ENCODE measurements around the gene OR10G2. TPM values are rescaled to one million over a fixed set of nuclear protein-coding genes. Genes with fewer than 3 reads are reported as not detected.

OR10G2 gene, protein sequence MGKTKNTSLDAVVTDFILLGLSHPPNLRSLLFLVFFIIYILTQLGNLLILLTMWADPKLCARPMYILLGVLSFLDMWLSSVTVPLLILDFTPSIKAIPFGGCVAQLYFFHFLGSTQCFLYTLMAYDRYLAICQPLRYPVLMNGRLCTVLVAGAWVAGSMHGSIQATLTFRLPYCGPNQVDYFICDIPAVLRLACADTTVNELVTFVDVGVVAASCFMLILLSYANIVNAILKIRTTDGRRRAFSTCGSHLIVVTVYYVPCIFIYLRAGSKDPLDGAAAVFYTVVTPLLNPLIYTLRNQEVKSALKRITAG
- total RNA-seq = not detected
- 0.43 TPM for polyA plus RNA-seq (2013, experiment 1 of 2)
- 0.38 TPM for polyA plus RNA-seq (2013, experiment 2 of 2)
- 0 to 0.19 (median 0) reads per million in 172 experiments for total RNA-seq

DNA sequence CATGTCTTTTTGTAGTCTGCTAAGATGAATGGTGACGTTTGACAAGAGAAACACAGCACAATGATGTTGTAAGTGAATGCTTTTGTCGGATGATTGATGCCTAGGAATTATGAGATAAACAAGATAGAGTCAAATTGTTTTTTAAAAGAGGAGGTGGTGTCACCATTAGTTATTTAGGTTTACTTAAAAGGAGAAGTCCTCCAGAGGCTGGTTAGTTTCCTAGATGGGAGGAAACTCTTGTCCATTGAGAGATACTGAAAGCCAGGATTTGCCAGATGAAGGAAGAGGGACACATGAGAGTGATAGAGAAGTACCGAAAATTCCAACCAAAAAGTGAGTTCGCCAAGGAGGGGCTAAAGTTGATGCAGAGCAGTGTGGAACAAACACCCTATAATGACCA lies at the start of gene OR10G2:
Gene OR10G2, minus strand, starts transcription at position 101 of the 400 bp plus-strand sequence. Its CDS starts 98 bp downstream, at position 3.
- Mint-ChIP-seq H3K4me1 (ENCODE audit: low read depth) (no peaks in the 10 kb centered on the region), H3K36me3 (ENCODE audit: low read depth) (no peaks in the 10 kb centered on the region), H3K4me3 (no peak within 1 kb of the TSS), H3K9me3 (no peaks in the 10 kb centered on the region), H3K27ac (no peak within 1 kb of the TSS), H3K27me3 (peaks cover 22% of the 10 kb centered on the region)
- TF ChIP-seq, protein P1, sequence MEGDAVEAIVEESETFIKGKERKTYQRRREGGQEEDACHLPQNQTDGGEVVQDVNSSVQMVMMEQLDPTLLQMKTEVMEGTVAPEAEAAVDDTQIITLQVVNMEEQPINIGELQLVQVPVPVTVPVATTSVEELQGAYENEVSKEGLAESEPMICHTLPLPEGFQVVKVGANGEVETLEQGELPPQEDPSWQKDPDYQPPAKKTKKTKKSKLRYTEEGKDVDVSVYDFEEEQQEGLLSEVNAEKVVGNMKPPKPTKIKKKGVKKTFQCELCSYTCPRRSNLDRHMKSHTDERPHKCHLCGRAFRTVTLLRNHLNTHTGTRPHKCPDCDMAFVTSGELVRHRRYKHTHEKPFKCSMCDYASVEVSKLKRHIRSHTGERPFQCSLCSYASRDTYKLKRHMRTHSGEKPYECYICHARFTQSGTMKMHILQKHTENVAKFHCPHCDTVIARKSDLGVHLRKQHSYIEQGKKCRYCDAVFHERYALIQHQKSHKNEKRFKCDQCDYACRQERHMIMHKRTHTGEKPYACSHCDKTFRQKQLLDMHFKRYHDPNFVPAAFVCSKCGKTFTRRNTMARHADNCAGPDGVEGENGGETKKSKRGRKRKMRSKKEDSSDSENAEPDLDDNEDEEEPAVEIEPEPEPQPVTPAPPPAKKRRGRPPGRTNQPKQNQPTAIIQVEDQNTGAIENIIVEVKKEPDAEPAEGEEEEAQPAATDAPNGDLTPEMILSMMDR (IDR thresholded peaks at IDR 0.05) = no peak
- Histone ChIP-seq H3K4me1 (ENCODE audit: insufficient read depth, low read length) (no peaks in the 10 kb centered on the region), H3K4me3 (ENCODE audit: low read length) (no peak within 1 kb of the TSS), H3K27me3 (ENCODE audit: control insufficient read depth in 1 of 2, insufficient read depth in 2 of 2, low read length in 2 of 2) (peaks cover 2 to 4% of the 10 kb centered on the region in 2 experiments), H3K9me3 (ENCODE audit: control insufficient read depth in 1 of 2, insufficient read depth in 1 of 2, low read length in 2 of 2) (no peaks in the 10 kb centered on the region), H3K27ac (ENCODE audit: low read depth in 1 of 2, low read length in 2 of 2) (no peak within 1 kb of the TSS), H3K36me3 (ENCODE audit: insufficient read depth, low read length) (no peaks in the 10 kb centered on the region)
- intact Hi-C loops (cut with DNase I, micrococcal nuclease) = no loop called here
- CTCF ChIA-PET = no interaction called here
- no peak for DNase-seq
- POLR2A ChIA-PET = no interaction called here
- no peak for ATAC-seq (ENCODE audit: poor library complexity)

DNA sequence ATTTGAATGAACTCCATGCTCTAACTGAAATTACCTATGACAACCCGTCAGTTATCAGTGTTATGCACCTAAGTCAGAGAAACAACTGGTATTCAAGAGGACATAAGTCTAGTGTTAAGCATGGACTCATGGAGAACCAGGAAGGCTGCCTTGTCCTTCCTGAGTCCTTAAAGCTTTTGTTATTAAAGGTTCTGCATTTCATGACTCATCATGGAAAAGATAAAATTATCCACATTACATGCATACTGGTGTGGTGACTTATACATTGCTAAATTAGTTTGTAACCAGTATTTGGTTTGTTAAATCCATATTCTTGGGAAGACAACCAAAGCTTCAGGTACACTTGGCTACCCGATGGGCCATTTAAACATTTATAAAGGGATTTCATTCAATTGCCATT lies 45.3 kb upstream of the OR10G2 start:
- POLR2A ChIA-PET = no interaction called here
- TF ChIP-seq, protein P1 (IDR thresholded peaks at IDR 0.05) = no peak
- peaks cover 6 to 12% of the 10 kb centered on the region in 2 experiments for H3K9me3 ChIP-seq (ENCODE audit: control insufficient read depth in 1 of 2, insufficient read depth in 1 of 2, low read length in 2 of 2)
- H3K4me3 ChIP-seq (ENCODE audit: low read length) = no peak overlapping the region
- no peak overlapping the region for H3K27ac ChIP-seq (ENCODE audit: low read depth in 1 of 2, low read length in 2 of 2)
- ATAC-seq (ENCODE audit: poor library complexity) = no peak
- Mint-ChIP-seq H3K4me1 (ENCODE audit: low read depth) (no peaks in the 10 kb centered on the region), H3K36me3 (ENCODE audit: low read depth) (peaks cover 4% of the 10 kb centered on the region), H3K27ac (no peak overlapping the region), H3K27me3 (peaks cover 48% of the 10 kb centered on the region), H3K4me3 (no peak overlapping the region), H3K9me3 (peaks cover 4% of the 10 kb centered on the region)
- intact Hi-C loops (cut with DNase I, micrococcal nuclease) = no loop called here
- CTCF ChIA-PET = no interaction called here
- H3K27me3 ChIP-seq (ENCODE audit: control insufficient read depth in 1 of 2, insufficient read depth in 2 of 2, low read length in 2 of 2) = peaks cover 0 to 6% of the 10 kb centered on the region in 2 experiments
- no peaks in the 10 kb centered on the region for H3K36me3 ChIP-seq (ENCODE audit: insufficient read depth, low read length)
- no peak for DNase-seq
- no peaks in the 10 kb centered on the region for H3K4me1 ChIP-seq (ENCODE audit: insufficient read depth, low read length)

DNA sequence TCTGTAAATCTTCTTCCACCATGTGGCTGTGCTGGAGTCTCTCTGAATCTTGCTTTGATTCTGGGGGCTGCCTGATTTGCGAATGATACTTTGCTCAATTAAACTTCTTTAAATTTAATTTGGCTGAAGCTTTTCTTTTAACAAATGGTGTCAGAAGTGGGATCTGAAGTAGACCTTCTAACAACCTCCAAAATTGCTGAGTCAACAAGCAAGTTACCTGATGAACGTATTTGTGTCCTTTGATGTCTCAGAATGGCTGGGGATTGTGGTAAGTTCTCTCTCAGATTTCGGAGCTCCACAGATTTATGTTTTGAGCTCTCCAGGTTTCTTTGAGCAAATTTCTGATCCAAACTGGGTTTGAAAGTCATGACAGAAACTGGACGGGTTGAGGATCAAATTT lies 40.8 kb upstream of the OR10G2 start:
- ATAC-seq (ENCODE audit: poor library complexity) = no peak
- POLR2A ChIA-PET = no interaction called here
- CTCF ChIA-PET = no interaction called here
- Mint-ChIP-seq H3K27me3 (peaks cover 43% of the 10 kb centered on the region), H3K36me3 (ENCODE audit: low read depth) (peaks cover 4% of the 10 kb centered on the region), H3K27ac (no peak overlapping the region), H3K4me3 (no peak overlapping the region), H3K4me1 (ENCODE audit: low read depth) (no peaks in the 10 kb centered on the region), H3K9me3 (peaks cover 4% of the 10 kb centered on the region)
- TF ChIP-seq, protein P1 (IDR thresholded peaks at IDR 0.05) = no peak
- intact Hi-C loops (cut with DNase I, micrococcal nuclease) = no loop called here
- no peak for DNase-seq
- H3K27me3 ChIP-seq (ENCODE audit: control insufficient read depth in 1 of 2, insufficient read depth in 2 of 2, low read length in 2 of 2) = peaks cover 0 to 7% of the 10 kb centered on the region in 2 experiments
- H3K27ac ChIP-seq (ENCODE audit: low read depth in 1 of 2, low read length in 2 of 2) = no peak overlapping the region
- H3K9me3 ChIP-seq (ENCODE audit: control insufficient read depth in 1 of 2, insufficient read depth in 1 of 2, low read length in 2 of 2) = peaks cover 10 to 12% of the 10 kb centered on the region in 2 experiments
- no peaks in the 10 kb centered on the region for H3K4me1 ChIP-seq (ENCODE audit: insufficient read depth, low read length)
- no peaks in the 10 kb centered on the region for H3K36me3 ChIP-seq (ENCODE audit: insufficient read depth, low read length)
- no peak overlapping the region for H3K4me3 ChIP-seq (ENCODE audit: low read length)

All from CD4-positive, alpha-beta T cell (primary cell).